HG02623 (cell line): ENCODE data around the gene ASCC3.

Source experiments
- ATAC-seq: cut with Tn5 transposase; IDR thresholded peaks from one replicate; pipeline ENCODE4 v1.9.1; 2021; ENCODE audit warnings: moderate library complexity; ENCODE audit not compliant: unreplicated experiment

Gene ASCC3

GRCh38 chr6:100468016-100468622, 413.0 kb downstream of the ASCC3 start:
- ATAC-seq, result no peak

- ATAC-seq, result no peak
These were observed 413.8 kb downstream of the ASCC3 start for GRCh38 chr6:100467129-100468015.

DNA sequence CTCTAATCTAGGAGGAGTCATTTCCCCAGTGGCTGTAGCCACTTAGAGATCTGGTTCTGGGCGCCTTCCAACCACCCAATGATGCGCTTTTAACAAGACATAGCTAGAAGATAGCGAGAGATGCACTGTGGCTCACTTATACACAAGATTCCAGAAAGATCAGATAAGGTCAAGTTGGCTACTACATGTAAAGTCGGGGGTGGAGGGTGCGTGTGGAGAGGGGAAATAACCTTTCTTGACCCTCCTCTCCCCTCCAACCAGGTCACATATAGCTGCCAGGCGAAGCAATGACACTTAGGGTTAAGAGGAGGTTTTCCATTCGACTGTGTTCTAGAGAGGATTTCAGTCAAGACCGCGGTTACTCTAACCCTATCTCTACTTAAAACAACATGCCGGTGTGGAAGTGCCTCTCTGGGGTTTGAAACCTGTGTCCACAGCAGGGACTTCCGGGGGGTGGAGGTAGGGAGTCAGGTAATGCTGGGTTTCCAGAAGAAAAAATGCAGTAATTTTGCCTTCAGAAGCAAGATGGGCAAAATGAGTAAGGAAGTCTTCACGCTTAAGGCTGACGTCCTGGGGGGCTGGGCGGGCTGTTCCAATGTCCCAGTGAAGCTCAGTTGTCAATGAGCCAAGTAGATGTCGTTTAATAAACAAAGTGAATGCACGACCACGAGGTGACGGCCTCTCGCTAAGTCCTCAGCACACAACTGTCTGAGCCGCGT, 414.6 kb downstream of the ASCC3 start:
- ATAC-seq, result no peak

- ATAC-seq, result no peak
These were observed 415.3 kb downstream of the ASCC3 start for GRCh38 chr6:100465701-100466409.

DNA sequence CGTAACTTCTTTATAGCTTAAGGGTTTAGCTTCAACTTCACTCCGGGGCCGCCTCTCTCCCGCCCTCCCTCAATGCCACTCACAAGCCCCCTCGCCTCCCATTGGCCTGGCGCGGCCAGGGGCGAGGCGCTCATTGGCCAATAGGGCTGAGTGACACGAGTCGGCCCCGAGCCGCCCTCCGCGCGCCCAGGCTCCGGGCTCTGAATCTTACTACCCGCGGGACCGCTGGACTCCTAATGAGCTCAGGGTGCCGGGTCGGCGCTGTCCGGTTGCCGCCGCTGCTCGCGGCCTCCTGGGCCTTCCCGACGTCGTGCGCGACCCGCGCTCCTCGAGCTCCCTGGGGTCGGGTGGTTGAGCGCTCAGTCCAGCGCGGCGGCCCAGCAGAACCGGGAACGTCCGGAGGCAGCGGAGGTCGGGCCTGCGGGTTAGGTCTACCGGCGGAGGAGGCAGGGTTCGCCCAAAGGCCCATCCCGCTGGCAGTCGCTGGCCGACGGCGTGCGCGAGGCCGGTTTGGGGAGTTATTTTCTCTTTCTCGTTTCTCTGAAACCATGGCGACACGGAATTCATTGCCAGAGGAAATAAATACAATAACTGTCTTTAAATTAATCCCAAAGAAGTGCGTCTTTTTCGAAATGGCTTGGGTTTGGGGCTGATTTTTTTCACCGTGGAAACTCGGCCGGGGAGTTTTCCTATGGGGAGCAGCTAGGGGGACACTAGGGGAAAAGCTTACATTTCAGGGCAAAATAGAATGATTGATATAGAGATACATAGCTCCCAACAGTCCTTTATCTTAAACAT, 416.0 kb downstream of the ASCC3 start, which contains the start of gene SIM1:
Gene SIM1 (minus strand): TSS at position 19 of the 798 bp plus-strand sequence. CDS start 1,453 bp downstream, outside the sequence.
- ATAC-seq, result no peak

DNA sequence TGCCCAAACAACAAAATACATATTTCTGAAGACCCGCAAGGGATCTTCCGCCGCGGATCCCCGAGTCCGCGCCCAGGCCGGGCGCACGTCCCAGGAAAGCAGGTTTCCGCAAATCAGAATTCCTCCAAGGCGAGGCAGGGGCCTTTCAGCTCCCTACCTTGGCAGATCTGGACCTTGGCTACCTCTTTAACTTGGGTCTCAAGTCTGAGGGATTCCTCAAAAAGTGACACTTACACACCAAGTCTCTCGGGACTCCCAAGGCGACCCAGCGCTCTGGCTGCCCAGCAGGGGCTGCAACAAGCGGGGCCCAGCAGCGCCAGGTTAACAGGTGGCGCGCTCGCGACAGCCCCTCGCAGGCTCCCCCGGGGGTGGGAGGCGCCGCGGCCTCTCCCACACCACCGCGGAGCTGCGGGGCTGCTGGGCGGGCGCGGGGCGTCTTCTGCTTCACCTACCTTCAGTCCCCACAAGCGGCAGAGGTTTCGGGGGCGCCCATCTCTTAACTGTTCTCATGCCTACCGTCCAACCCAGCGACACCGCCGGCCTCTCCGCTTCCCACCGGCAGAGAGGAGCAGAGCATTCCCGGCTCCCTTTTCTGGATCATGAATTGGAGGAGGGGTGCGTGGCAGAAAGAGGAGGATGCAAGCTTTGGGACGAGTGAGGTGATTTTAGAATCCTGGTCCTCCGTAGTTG, 416.8 kb downstream of the ASCC3 start:
- no peak for ATAC-seq

DNA sequence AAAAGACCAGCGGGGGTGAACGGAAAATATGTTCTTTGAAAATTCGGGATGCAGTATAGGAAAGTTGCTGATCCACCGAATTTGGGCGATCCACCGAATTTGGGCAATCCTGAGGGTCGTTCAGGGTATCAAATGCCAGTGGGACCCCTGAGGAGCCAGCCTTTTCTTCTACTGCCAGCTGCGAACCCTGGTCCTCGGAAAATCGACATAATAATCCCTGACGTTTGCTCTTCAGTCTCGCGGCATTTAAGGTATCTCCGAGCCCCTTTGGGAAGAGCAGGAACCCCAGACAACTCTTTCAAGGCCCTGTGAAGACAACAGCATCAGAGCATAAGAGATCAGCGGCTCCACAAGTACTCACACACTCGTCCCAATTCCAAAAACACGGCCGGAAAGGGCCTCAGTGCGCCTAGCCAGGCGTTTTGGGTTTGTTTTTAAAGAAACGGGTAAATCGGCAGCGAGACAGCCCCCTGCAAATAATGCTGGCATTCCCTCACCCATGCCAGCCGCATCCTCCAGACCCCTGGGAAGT, 417.4 kb downstream of the ASCC3 start:
- ATAC-seq, result no peak

GRCh38 chr6:100462706-100463629, 418.2 kb downstream of the ASCC3 start:
- ATAC-seq, result no peak

DNA sequence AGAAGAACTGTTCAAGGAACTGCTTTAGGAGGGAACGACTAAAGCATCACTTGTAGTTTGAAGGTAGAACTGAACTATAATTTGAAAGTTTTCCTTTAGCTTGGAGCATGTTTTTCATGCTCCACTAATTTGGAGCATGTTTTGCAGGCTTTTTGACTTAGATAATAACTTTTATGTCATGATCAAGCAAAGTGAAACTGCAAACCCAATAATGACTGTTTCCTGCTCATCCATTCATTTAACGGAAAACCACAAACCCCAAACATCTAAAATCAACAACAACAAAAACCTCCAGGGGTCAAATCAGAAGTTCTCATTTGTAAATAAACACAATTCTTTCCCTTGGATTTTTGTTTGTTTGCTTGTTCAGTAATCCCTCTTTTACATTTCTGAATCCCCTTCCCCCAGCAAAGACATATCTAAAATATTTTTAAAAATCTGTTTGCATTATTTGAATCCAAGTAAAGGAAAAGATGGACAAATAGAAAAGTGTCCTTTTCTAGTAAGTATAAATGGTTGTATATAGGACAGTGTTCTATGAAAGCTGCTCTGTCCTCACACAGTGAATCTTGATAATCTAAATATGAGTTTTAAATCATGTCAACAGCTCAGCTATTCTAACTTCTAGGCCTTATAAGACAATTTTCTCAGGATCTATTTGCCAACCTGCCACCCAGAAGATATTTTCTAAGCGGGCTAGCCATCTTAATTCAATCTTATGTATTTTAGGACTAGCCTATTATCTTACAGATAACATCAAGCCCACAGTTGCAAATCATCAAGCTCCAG, 419.0 kb downstream of the ASCC3 start:
- ATAC-seq, result no peak

DNA sequence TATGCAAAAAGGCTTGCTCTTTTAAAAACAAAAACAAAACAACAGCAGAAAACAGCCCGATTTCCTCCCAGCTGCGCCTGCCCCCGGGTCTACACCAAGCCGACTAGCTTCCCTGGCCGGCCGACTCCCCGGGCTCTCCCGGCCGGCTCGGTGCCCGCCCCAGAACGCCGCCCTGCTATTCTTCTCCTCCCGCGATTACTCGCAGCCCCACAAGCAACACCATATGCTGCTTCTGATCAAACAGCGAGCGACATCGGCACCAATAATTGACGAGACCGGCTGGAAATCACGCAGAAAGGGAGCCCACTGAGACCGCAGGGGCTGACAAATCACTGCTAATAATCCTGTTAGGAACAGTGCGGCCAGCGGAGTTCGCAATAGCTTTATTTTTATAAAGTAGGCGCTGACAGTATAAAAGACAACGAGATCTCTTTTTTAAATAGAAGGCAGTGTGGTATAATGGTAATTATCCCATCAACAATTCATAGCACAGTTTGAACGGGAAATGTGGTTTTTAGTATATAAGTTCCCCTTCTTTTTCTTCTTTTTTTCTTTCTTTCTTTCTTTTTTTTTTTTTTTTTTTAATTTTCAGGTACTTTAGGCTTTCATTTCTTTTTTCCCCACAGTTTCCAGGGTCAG, 419.7 kb downstream of the ASCC3 start:
- no peak for ATAC-seq

DNA sequence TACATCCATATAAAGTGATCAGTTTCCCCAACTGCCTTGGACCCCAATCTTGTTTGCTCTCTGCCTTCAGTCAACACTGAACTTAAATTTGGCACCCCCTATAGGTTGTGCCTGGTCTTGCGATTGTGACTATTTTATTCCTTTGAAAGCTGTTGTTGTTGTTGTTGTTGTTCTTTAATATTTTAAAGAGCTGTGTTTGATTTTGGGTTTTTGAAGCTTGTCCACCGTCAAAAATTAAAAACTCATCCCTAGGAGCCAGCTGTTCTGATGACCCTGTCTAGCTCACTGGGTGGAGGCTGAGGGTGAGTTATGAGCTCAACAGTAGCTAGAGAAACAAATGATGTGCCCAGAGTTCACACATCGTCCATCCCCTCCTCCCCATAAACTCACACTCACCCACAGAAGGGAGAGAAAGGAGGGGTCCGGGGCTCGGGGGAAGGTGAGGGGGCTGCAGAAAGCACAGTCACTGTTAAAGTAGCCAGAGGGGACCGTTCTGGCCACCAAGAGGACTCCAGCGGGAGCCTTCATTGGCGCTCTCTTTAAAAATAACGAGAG, 420.4 kb downstream of the ASCC3 start:
- no peak for ATAC-seq

DNA sequence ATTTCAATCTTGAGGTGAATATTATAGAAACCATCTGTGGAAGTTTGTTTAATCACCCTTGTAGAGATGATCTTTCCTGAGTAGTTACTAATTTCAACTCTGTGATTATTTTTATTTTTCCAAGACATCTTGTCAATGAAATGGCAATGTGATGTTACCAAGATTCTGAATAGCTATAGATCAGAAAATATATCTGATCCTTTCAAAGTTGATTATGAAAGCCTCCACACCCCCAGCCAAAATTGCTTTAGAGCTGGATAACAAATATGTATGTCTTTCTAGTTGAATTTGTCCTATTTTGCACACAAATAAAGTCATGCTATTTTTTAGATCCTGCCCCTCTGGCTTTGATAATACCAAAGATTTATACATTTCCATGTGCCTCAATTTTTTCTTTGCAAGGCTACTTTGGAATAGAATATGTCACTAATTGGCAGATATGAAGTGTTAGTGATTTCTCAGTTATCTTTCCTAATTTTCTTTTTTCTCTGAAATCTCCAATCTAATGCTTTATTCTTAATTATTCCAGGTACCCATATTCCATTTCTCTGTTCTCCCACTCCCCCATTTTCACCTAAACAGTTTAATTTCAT, 421.4 kb downstream of the ASCC3 start:
- ATAC-seq, result no peak

DNA sequence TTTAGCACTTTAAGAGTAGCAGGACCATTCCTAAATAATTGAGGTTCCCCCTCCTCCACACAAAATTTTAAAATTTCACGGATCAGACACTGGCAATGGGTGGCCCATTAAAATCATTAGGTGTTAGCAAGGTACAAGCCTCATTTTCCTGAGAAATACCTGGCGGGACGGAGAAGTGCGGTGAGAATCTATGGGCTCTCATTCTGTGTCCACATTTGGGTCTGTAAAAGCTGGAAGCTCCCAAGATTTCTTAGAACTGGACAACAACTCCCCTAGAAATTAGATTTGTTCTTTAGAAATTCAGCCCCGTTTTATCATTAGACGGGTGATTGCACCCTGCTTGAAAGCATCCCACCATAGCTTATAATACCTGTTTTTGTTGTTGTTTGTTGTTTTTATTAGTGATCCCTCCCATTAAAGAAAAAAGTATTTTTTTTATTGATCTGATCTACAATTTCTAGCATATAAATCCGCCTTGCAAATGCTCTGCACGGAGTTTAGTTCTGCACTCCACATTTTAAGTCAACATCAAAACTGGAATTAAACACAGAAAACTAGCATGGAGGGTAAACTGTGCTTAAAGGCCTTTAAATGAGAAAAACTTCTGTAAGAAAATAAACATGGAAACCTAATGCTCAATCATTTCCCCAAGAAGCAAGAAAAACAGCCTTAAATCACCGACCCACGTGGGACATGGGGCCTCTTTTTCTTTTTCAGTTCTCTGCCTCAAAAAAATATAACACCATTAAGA, 422.1 kb downstream of the ASCC3 start:
- ATAC-seq, result no peak
